Activated naive CD8-positive, alpha-beta T cell treated with anti-CD3 and anti-CD28 coated beads, Interleukin-2, amount 10 ng/mL, durations not matched to agents 7 days and 5 days (primary cell): ENCODE data around the gene SLC23A1. TPM values are rescaled to one million over a fixed set of nuclear protein-coding genes. Genes with fewer than 3 reads are reported as not detected.

Source experiments
- ATAC-seq: fragments of 150-1000 bp; cut with Tn5 transposase; one replicate; pipeline ENCODE4 v1.10.0; 2021; ENCODE audit warnings: low read depth, moderate library complexity
- POLR2A ChIA-PET: fragments of 350-600 bp; sonication (Branson Sonifier 250); formaldehyde crosslinking; loops from one replicate; lab custom pipeline; 2021; ENCODE audit warnings: antibody characterized with exemption; lab: Charles Lee
- DNase-seq: peaks from one replicate; pipeline ENCODE4 v3.0.0; 2021
- H3K27ac Mint-ChIP-seq: one replicate; pipeline ENCODE4 v1.8.0; 2022; ENCODE audit warnings: mild to moderate bottlenecking, mixed read lengths
- H3K27me3 Mint-ChIP-seq: one replicate; pipeline ENCODE4 v1.8.0; 2022; ENCODE audit warnings: mild to moderate bottlenecking, moderate library complexity, mixed read lengths
- H3K36me3 Mint-ChIP-seq: one replicate; pipeline ENCODE4 v1.8.0; 2021; ENCODE audit warnings: mild to moderate bottlenecking, mixed read lengths
- H3K4me1 Mint-ChIP-seq: one replicate; pipeline ENCODE4 v1.8.0; 2021; ENCODE audit warnings: mixed read lengths
- H3K4me3 Mint-ChIP-seq: one replicate; pipeline ENCODE4 v1.8.0; 2022; ENCODE audit warnings: mild to moderate bottlenecking, moderate library complexity, mixed read lengths
- H3K9me3 Mint-ChIP-seq: one replicate; pipeline ENCODE4 v1.8.0; 2021; ENCODE audit warnings: mixed read lengths
- total RNA-seq, 2 experiments: library from RNA; stranded (reverse); gene quantifications; one replicate each; pipeline ENCODE4 v1.2.3, GENCODE V29; 2021

Gene SLC23A1
- total RNA-seq, 2 experiments from 2014 or later, result 1.3 to 1.8 TPM

- DNase-seq (no peak), ATAC-seq (no peak)
- Mint-ChIP-seq H3K36me3 (peaks cover 12% of the 10 kb centered on the region), H3K27ac (peak overlapping the region; percentile 100), H3K4me1 (peaks cover 31% of the 10 kb centered on the region), H3K4me3 (peak overlapping the region; percentile 100), H3K9me3 (no peaks in the 10 kb centered on the region), H3K27me3 (no peaks in the 10 kb centered on the region)
- POLR2A ChIA-PET, result interaction anchor here (0.6 to 3.4 kb wide), 14 partner anchors 8 to 877 kb away, joined by 3 to 105 read pairs (median 5); partner anchors contain the start of genes EGR1, MATR3 and MZB1
Measured at GRCh38 chr5:139341187-139341688, 41.9 kb downstream of the SLC23A1 start.

DNA sequence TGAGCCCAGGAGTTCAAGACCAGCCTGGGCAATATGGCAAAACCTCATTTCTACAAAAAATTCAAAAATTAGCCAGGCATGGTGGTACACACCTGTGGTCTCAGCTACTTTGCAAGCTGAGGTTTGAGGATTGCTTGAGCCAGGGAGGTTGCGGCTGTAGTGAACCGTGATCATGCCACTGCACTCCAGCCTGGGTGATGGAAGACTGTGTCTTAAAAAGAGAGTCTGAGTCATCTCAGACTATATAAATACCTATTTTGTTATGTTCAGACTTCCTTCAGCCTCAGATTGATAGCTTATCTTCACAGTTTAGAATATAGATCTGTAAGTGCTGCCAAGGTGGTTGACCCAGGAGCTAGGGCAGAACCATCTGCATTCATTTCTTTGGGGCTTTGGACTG lies 43.0 kb downstream of the SLC23A1 start:
- Mint-ChIP-seq H3K4me1 (peaks cover 29% of the 10 kb centered on the region), H3K27me3 (no peaks in the 10 kb centered on the region), H3K9me3 (no peaks in the 10 kb centered on the region), H3K4me3 (no peak overlapping the region), H3K27ac (no peak overlapping the region), H3K36me3 (peaks cover 8% of the 10 kb centered on the region)
- DNase-seq (no peak), ATAC-seq (no peak)
- POLR2A ChIA-PET, result interaction anchor here (1.0 to 3.4 kb wide), 2 partner anchors 47 to 50 kb away, joined by 3 to 105 read pairs; partner anchors contain the start of genes MATR3 and MZB1

DNA sequence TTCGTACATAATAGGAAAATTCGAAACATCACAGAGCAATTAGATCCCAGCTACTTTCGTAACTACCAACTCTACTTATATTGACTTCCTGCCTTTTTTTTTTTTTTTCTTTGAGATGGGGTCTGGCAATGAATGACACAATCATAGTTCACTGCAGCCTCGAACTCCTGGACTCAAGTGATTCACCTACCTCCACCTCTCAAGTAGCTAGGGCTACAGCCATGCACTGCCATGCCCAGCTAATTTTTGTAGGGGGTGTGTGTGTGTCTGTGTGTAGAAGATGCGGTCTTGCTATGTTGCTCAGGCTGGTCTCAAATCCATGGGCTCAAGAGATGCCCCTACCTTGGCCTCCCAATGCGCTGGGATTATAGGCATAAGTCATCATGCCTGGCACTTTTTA lies 47.3 kb downstream of the SLC23A1 start:
- no peak overlapping the region for H3K27ac Mint-ChIP-seq
- POLR2A ChIA-PET, result interaction anchor here (0.9 kb wide), 1 partner anchor 8 kb away, joined by 3 read pairs; no protein-coding TSS in a partner anchor

More for the DNA sequence above, 47.3 kb downstream of the SLC23A1 start:
- Mint-ChIP-seq H3K9me3 (no peaks in the 10 kb centered on the region), H3K36me3 (peaks cover 7% of the 10 kb centered on the region), H3K4me1 (peaks cover 4% of the 10 kb centered on the region), H3K4me3 (no peak overlapping the region), H3K27me3 (no peaks in the 10 kb centered on the region)
- peak; percentile 16 for ATAC-seq
- DNase-seq, result no peak

Other genes starting within 250 kb of the SLC23A1 start
- 10 to 100 TPM; 13.5 to 15.8 TPM for gene SIL1, start 184.9 kb downstream of the SLC23A1 start, total RNA-seq
- 100 to 1,000 TPM; 174 to 183 TPM for gene MATR3, start 89.6 kb downstream of the SLC23A1 start, total RNA-seq
- gene PAIP2, start 41.4 kb downstream of the SLC23A1 start, total RNA-seq, result 100 to 1,000 TPM; 108 to 118 TPM
- gene MZB1, start 6.6 kb upstream of the SLC23A1 start, total RNA-seq, result 10 to 100 TPM; 21.8 to 22.6 TPM
- 1 to 10 TPM; 4.1 to 4.3 TPM for gene PROB1, start 11.8 kb upstream of the SLC23A1 start, total RNA-seq
- gene SPATA24, start 20.8 kb upstream of the SLC23A1 start, total RNA-seq, result 1 to 10 TPM; 6.3 to 6.4 TPM
- gene DNAJC18, start 56.2 kb upstream of the SLC23A1 start, total RNA-seq, result 1 to 10 TPM; 4.2 to 5.7 TPM
- gene ECSCR, start 79.4 kb upstream of the SLC23A1 start, total RNA-seq, result not detected
- under 1 TPM; 0.34 to 0.44 TPM for gene SMIM33, start 87.7 kb upstream of the SLC23A1 start, total RNA-seq
- gene STING1, start 99.5 kb upstream of the SLC23A1 start, total RNA-seq, result 10 to 100 TPM; 63.6 to 68.4 TPM
- gene UBE2D2, start 178.0 kb upstream of the SLC23A1 start, total RNA-seq, result 100 to 1,000 TPM; 200 to 217 TPM